ENCODE data around the gene ZBTB48. TPM values are rescaled to one million over a fixed set of nuclear protein-coding genes. Genes with fewer than 3 reads are reported as not detected.
"Not testable (repeated sequence)": the region's sequence is repeated elsewhere in the genome, so short reads cannot be mapped to it uniquely, and the experiment has no call there.

ZBTB48 gene
- polyA plus RNA-seq, 6 donors from 2014 or later = 13.3 to 30.2 (median 24.4) TPM

- H3K4me3 Mint-ChIP-seq = peak within 1 kb of the TSS; percentile 78 to 92 (median 88)
- H3K4me1 Mint-ChIP-seq = peaks cover 11 to 31% (median 11%) of the 10 kb centered on the region in 3 donors
- DNase-seq (no peak), ATAC-seq (ENCODE audit: low read depth in 2 of 2) (no peak)
- H3K27ac Mint-ChIP-seq = peak within 1 kb of the TSS; percentile 59 to 87 (median 78)
- no peaks in the 10 kb centered on the region for H3K27me3 Mint-ChIP-seq
- no peaks in the 10 kb centered on the region for H3K36me3 Mint-ChIP-seq
- H3K9me3 Mint-ChIP-seq = no peaks in the 10 kb centered on the region
Observed at GRCh38 chr1:6554907-6555778, 24.7 kb upstream of the ZBTB48 start, which contains the start of gene TAS1R1. Gene TAS1R1 (plus strand): TSS chr1:6555307. CDS start chr1:6555374, 67 bp downstream.

GRCh38 chr1:6557597-6557996, 22.2 kb upstream of the ZBTB48 start:
- H3K4me3 Mint-ChIP-seq = peak overlapping the region in 1 of 8 donors; percentile 68
- peaks cover 0 to 8% (median 0%) of the 10 kb centered on the region in 3 donors for H3K27me3 Mint-ChIP-seq
- peaks cover 6 to 24% (median 10%) of the 10 kb centered on the region in 3 donors for H3K4me1 Mint-ChIP-seq
- DNase-seq = no peak
- no peak for ATAC-seq (ENCODE audit: low read depth in 2 of 2)
- no peaks in the 10 kb centered on the region for H3K36me3 Mint-ChIP-seq
- H3K9me3 Mint-ChIP-seq = no peaks in the 10 kb centered on the region
- H3K27ac Mint-ChIP-seq = peak overlapping the region in 1 of 6 donors; percentile 51

DNA sequence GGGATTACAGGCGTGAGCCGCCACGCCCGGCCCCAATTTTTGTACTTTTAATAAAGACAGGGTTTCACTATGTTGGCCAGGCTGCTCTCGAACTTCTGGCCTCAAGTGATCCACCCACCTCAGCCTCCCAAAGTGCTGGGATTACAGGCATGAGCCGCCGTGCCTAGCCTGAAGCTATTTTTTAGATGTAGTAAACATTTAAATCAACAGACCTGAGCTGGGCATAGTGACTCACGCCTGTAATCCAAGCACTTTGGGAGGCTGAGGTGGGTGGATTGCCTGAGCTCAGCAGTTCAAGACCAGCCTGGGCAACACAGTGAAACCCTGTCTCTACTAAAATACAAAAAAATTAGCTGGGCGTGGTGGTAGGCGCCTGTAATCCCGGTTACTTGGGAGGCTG, 20.6 kb upstream of the ZBTB48 start:
- H3K27me3 Mint-ChIP-seq; H3K27ac Mint-ChIP-seq; DNase-seq; H3K9me3 Mint-ChIP-seq; H3K36me3 Mint-ChIP-seq; ATAC-seq (ENCODE audit: low read depth in 2 of 2): not testable (repeated sequence)
- Mint-ChIP-seq H3K4me3 (peak overlapping the region in 1 of 8 donors; percentile 21), H3K4me1 (peaks cover 0 to 14% (median 5%) of the 10 kb centered on the region in 3 donors)

DNA sequence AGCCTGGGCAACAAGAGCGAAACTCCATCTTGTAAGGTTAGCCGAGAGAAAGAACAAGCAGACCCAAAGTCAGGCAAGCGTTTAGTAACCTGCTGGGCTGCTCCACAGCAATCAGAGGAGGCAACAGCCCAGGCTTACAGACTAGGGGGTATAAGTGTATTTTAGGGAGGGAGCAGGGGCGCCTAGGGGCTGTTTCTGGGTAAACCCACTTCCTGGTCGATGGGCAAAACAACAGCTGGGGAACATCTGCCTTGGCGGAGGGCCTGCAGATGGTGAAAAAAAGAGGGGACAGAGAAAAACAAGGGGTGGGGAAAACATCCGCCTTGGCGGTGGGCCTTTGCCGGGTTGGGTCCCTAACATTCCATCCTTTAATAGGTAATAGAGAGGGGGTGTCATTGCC, 19.5 kb upstream of the ZBTB48 start:
- H3K4me3 Mint-ChIP-seq = no peak overlapping the region
- no peak overlapping the region for H3K27ac Mint-ChIP-seq
- H3K9me3 Mint-ChIP-seq = no peaks in the 10 kb centered on the region
- DNase-seq (no peak), ATAC-seq (ENCODE audit: low read depth in 2 of 2) (no peak)
- peaks cover 0 to 8% (median 0%) of the 10 kb centered on the region in 3 donors for H3K27me3 Mint-ChIP-seq
- H3K36me3 Mint-ChIP-seq = no peaks in the 10 kb centered on the region
- H3K4me1 Mint-ChIP-seq = peaks cover 0 to 7% (median 0%) of the 10 kb centered on the region in 3 donors

DNA sequence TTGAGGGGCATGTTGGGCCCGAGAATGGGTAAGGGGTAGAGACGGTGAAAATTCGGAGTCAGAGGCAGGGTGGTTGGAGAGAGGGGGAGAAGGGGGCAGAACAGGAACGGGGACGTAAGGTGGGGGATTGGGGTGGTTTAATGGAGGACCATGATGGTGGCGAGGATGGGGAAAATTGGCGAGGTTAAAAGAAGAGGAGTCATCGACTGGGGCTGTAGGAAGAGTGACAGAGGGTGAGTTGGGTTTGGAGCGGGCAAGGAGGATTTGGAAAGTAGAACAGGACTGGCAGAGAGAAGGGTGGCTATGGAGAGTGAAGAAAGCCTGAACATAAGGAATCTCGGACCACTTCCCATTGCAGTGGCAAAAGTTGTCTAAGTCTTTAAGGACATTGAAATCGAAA, 10.8 kb upstream of the ZBTB48 start:
- no peak for ATAC-seq (ENCODE audit: low read depth in 2 of 2)

DNA sequence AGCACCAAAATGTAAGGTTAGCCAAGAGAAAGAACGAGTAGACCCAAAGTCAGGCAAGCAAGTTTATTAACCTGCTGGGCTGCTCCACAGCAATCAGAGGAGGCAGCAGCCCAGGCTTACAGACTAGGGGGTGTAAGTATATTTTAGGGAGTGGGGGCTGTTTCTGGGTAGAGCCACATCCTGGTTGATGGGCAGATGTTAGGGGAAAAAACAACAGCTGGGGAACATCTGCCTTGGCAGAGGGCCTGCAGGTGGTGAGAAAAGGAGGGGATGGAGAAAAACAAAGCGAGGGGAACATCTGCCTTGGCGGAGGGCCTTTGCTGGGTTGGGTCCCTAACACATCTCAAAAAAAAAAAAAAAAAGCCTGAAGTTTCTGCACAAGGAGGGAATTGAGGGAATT, 9.7 kb upstream of the ZBTB48 start:
- DNase-seq (no peak), ATAC-seq (ENCODE audit: low read depth in 2 of 2) (no peak)
- Mint-ChIP-seq H3K27me3 (peaks cover 5 to 34% (median 31%) of the 10 kb centered on the region in 3 donors), H3K9me3 (peaks cover 0 to 3% (median 0%) of the 10 kb centered on the region in 7 donors), H3K4me3 (no peak overlapping the region), H3K4me1 (no peaks in the 10 kb centered on the region), H3K36me3 (no peaks in the 10 kb centered on the region), H3K27ac (no peak overlapping the region)

More for the DNA sequence above, 10.8 kb upstream of the ZBTB48 start:
- no peak for DNase-seq
- H3K27me3 Mint-ChIP-seq = peaks cover 5 to 34% (median 31%) of the 10 kb centered on the region in 3 donors
- no peak overlapping the region for H3K4me3 Mint-ChIP-seq
- no peaks in the 10 kb centered on the region for H3K36me3 Mint-ChIP-seq
- H3K9me3 Mint-ChIP-seq = peaks cover 0 to 3% (median 0%) of the 10 kb centered on the region in 7 donors
- H3K27ac Mint-ChIP-seq = no peak overlapping the region
- no peaks in the 10 kb centered on the region for H3K4me1 Mint-ChIP-seq

DNA sequence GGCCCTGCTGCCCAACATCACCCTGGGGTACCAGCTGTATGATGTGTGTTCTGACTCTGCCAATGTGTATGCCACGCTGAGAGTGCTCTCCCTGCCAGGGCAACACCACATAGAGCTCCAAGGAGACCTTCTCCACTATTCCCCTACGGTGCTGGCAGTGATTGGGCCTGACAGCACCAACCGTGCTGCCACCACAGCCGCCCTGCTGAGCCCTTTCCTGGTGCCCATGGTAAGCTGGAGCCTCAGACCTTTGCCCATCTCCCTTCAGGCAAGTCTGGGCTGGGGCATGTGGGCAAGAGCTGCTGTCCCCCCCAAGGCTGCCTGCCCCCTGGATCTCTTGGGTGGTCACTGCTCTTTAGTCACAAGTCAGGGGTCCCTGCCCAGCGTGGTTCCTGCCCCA, 8.8 kb upstream of the ZBTB48 start:
- H3K27ac Mint-ChIP-seq = no peak overlapping the region
- ATAC-seq (ENCODE audit: low read depth in 2 of 2) = no peak
- peaks cover 5 to 34% (median 31%) of the 10 kb centered on the region in 3 donors for H3K27me3 Mint-ChIP-seq
- H3K9me3 Mint-ChIP-seq = peaks cover 0 to 3% (median 0%) of the 10 kb centered on the region in 7 donors
- H3K4me3 Mint-ChIP-seq = peak overlapping the region in 1 of 8 donors; percentile 25
- H3K4me1 Mint-ChIP-seq = no peaks in the 10 kb centered on the region
- no peaks in the 10 kb centered on the region for H3K36me3 Mint-ChIP-seq
- DNase-seq = no peak

DNA sequence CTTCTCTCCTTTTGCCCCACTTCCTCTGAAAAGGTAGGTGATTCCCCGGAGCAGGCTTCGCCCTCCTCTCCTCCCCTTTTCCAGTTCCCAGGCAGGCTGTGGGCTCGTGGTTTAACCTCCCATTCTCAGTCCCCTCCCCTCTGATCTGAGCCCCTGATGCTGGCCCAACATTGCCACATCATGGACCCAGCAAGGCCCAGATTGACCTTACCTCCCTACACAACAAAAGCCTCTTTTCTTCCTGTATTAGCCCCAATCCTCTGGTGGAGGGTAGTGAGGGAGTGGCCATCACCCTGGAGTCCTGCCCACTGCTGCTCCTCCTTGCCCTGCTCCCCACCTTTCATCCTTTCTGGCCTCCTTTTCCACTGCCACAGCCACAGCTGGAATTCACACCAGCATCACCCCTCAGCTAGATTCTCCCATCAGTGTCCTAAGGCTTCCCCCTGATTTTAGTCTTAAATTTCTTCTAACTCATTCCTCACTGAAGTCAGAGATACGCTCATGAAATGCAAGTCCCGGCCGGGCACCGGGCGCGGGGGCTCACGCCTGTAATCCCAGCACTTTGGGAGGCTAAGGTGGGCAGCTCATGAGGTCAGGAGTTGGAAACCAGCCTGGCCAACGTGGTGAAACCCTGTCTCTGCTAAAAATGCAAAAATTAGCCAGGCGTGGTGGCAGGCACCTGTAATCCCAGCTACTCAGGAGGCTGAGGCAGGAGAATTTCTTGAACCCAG, 7.0 kb upstream of the ZBTB48 start:
- H3K9me3 Mint-ChIP-seq = peaks cover 0 to 3% (median 0%) of the 10 kb centered on the region in 7 donors
- peaks cover 5 to 33% (median 31%) of the 10 kb centered on the region in 3 donors for H3K27me3 Mint-ChIP-seq
- H3K4me3 Mint-ChIP-seq = peak overlapping the region in 1 of 8 donors; percentile 21
- H3K4me1 Mint-ChIP-seq = no peaks in the 10 kb centered on the region
- ATAC-seq (ENCODE audit: low read depth in 2 of 2) (no peak), DNase-seq (no peak)
- no peaks in the 10 kb centered on the region for H3K36me3 Mint-ChIP-seq
- no peak overlapping the region for H3K27ac Mint-ChIP-seq

DNA sequence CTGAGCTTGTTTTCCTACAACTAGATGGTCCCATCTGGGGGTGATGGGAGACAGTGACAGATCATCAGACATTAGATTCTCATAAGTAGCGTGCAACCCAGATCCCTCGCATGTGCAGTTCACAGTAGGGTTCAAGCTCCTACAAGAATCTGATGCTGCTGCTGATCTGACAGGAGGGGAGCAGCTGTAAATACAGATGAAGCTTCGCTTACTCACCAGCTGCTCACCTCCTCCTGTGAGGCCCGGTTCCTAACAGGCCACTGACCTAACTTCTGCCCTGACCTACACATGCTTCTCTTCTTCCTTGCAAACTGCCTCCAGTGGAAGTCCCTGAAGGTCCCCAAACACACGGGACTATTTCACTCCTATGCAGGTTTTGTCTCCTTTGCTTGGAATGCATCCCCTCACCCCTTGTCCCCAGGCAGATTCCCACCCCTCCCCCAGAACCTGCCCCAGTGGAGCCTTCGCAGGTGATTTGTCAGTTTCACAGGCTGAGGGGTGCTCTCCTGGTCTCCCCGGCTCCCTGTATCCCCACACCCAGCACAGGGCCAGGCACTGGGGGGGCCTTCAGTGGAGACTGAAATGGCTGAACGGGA, 5.7 kb upstream of the ZBTB48 start:
- H3K27me3 Mint-ChIP-seq = peaks cover 5 to 24% (median 22%) of the 10 kb centered on the region in 3 donors

GRCh38 chr1:6574818-6575217, 5.0 kb upstream of the ZBTB48 start:
- Mint-ChIP-seq H3K27ac (no peak overlapping the region), H3K36me3 (no peaks in the 10 kb centered on the region), H3K27me3 (peaks cover 5 to 20% (median 15%) of the 10 kb centered on the region in 3 donors), H3K9me3 (no peaks in the 10 kb centered on the region), H3K4me1 (peaks cover 0 to 12% (median 11%) of the 10 kb centered on the region in 3 donors), H3K4me3 (no peak overlapping the region)
- no peak for DNase-seq
- ATAC-seq (ENCODE audit: low read depth in 2 of 2) = no peak

More for the DNA sequence above, 5.7 kb upstream of the ZBTB48 start:
- H3K27ac Mint-ChIP-seq = no peak overlapping the region
- no peak for ATAC-seq (ENCODE audit: low read depth in 2 of 2)
- H3K4me1 Mint-ChIP-seq = peaks cover 0 to 5% (median 4%) of the 10 kb centered on the region in 3 donors
- H3K4me3 Mint-ChIP-seq = no peak overlapping the region
- H3K9me3 Mint-ChIP-seq = peaks cover 0 to under 1% (median 0%) of the 10 kb centered on the region in 7 donors
- no peak for DNase-seq
- H3K36me3 Mint-ChIP-seq = no peaks in the 10 kb centered on the region

DNA sequence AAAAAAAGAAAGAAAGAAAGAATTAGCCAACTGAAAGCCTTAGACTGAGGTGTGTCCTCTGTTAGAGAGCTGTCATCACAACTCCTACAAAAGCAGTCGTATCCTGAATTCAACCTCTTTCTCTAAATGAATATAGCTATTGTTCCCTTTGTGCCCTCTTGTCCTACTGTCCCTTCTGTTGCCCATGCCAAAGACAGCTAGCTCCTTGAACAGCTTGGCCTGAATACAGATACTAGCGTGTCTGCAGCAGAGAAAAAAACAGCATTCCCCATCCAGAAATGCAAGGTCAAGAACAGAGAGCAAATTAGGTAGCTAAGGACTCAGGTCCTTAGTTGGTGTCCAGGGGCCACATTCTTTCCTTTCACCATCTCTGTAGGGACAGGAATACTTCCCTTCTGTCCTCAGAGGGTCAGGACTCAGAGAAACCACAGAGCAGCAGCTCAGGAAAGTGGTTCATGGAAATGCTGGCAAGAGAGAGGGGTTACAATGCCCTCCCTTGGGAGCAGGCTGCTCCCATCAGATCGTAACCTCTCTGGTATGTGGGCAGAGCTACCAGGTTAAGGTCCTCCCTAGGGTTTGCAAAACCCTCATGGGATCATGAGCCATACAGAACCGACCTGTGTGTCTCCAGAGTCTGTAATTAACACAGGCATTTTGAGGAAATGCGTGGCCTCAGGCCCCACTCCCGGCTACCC, 1.8 kb upstream of the ZBTB48 start:
- Mint-ChIP-seq H3K4me1 (peaks cover 19 to 41% (median 36%) of the 10 kb centered on the region in 3 donors), H3K36me3 (no peaks in the 10 kb centered on the region), H3K27ac (peak overlapping the region in 2 of 6 donors; percentile 23 to 75), H3K4me3 (peak overlapping the region in 2 of 8 donors; percentile 25 to 84), H3K9me3 (no peaks in the 10 kb centered on the region), H3K27me3 (peaks cover 0 to 3% (median 2%) of the 10 kb centered on the region in 3 donors)
- DNase-seq (no peak), ATAC-seq (ENCODE audit: low read depth in 2 of 2) (no peak)

GRCh38 chr1:6578624-6579373, 995 bp upstream of the ZBTB48 start:
- Mint-ChIP-seq H3K27me3 (no peaks in the 10 kb centered on the region), H3K27ac (peak overlapping the region; percentile 97 to 100 (median 98)), H3K9me3 (no peaks in the 10 kb centered on the region), H3K4me3 (peak overlapping the region; percentile 5 to 99 (median 97)), H3K36me3 (no peaks in the 10 kb centered on the region), H3K4me1 (peaks cover 19 to 41% (median 36%) of the 10 kb centered on the region in 3 donors)
- no peak for DNase-seq
- ATAC-seq (ENCODE audit: low read depth in 2 of 2) = no peak
